ENCODE measurements around the gene PLEKHA7. TPM values are rescaled to one million over a fixed set of nuclear protein-coding genes. Genes with fewer than 3 reads are reported as not detected.

PLEKHA7 gene
- total and polyA plus RNA-seq, 2 of the 13 experiments (the other 11 are each of a cell fraction or from before 2014, with no cell fraction given): 17.5 to 18.7 TPM

- no peak overlapping the region for H2AFZ ChIP-seq (ENCODE audit: low read length)
- H4K20me1 ChIP-seq (ENCODE audit: insufficient read depth, low read length): no peaks in the 10 kb centered on the region
- H3K4me2 ChIP-seq (ENCODE audit: low read depth, low read length): no peak overlapping the region
- no peak for FAIRE-seq
- no peak overlapping the region for H3K27ac ChIP-seq (ENCODE audit: extremely low read length, insufficient read depth, low read length)
- in situ Hi-C loops (cut with HindIII; ENCODE audit: extremely low pct_ligation_motif_present, low pct_unique_long_range_greater_than_20kb): no loop called here
- H3K9me3 ChIP-seq (ENCODE audit: low read length): no peaks in the 10 kb centered on the region
- no peak for DNase-seq (ENCODE audit: low spot score)
- ChIA-PET CTCF (ENCODE audit: low intra/inter-chr PET ratio, low total read pairs) (no interaction called here), POLR2A (no interaction called here)
- H3K79me2 ChIP-seq (ENCODE audit: insufficient read depth, low read length): no peaks in the 10 kb centered on the region
- WGBS (ENCODE audit: low lambda C conversion rate): 94% methylated on average over 10 of the region's 10 CpGs
- intact Hi-C loops (cut with micrococcal nuclease; ENCODE audit: unreplicated experiment): loop anchor here (10.0 kb wide), 1 partner anchor 135 kb away; no protein-coding TSS in a partner anchor
- no TSS peak for BruUV-seq (replicated peaks)
- ATAC-seq: no peak
- H3K9ac ChIP-seq (ENCODE audit: insufficient read depth, low read depth, low read length): no peak overlapping the region
- no peak overlapping the region for H3K4me3 ChIP-seq (replicated peaks in 1 of 3; ENCODE audit: insufficient read depth in 1 of 3, low read depth in 2 of 3, low read length in 3 of 3)
- peaks cover 17 to 38% of the 10 kb centered on the region in 2 experiments for H3K36me3 ChIP-seq (replicated peaks in 1 of 2; ENCODE audit: control insufficient read depth in 1 of 2, insufficient read depth in 2 of 2, low read length in 2 of 2)
- no peaks in the 10 kb centered on the region for H3K27me3 ChIP-seq (ENCODE audit: control insufficient read depth in 1 of 2, insufficient read depth in 2 of 2, low read length in 2 of 2)
- peaks cover 39% of the 10 kb centered on the region for H3K4me1 ChIP-seq (ENCODE audit: insufficient read depth, low read length)
- TF ChIP-seq U2AF1 (optimal IDR thresholded peaks at IDR 0.05; ENCODE audit: low read depth, low read length): no peak
- no peak for TF ChIP-seq ZBTB2 (CRISPR knock-in tag; IDR thresholded peaks at IDR 0.05; ENCODE audit: low read depth)
- no peak for TF ChIP-seq KIAA2018 (CRISPR knock-in tag; IDR thresholded peaks at IDR 0.05; ENCODE audit: borderline replicate concordance)
- no peak for TF ChIP-seq LRRFIP1 (CRISPR knock-in tag; conservative IDR thresholded peaks at IDR 0.05)
- TF ChIP-seq ZKSCAN8 (CRISPR knock-in tag; IDR thresholded peaks at IDR 0.05; ENCODE audit: borderline replicate concordance): no peak
- TF ChIP-seq E2F5 (CRISPR knock-in tag; conservative IDR thresholded peaks at IDR 0.05): no peak
- no peak for TF ChIP-seq ZBTB37 (CRISPR knock-in tag; IDR thresholded peaks at IDR 0.05)
Measured at GRCh38 chr11:16789560-16790485, 224.4 kb downstream of the PLEKHA7 start.
